GM18517 (cell line): Measurements from ENCODE around the gene THSD4.

ENCODE experiments used
- ATAC-seq: cut with Tn5 transposase; IDR thresholded peaks from one replicate; pipeline ENCODE4 v1.9.1; 2021; ENCODE audit warnings: mild to moderate bottlenecking, moderate library complexity; ENCODE audit not compliant: unreplicated experiment

The THSD4 gene

GRCh38 chr15:71595846-71596553 lies 480.7 kb downstream of the THSD4 start:
- no peak for ATAC-seq

GRCh38 chr15:71596672-71597071 lies 481.4 kb downstream of the THSD4 start:
- no peak for ATAC-seq

- ATAC-seq, result no peak
Observed at GRCh38 chr15:71597126-71597525, 481.9 kb downstream of the THSD4 start.

GRCh38 chr15:71597637-71598036 lies 482.4 kb downstream of the THSD4 start:
- no peak for ATAC-seq

GRCh38 chr15:71598741-71599140 lies 483.5 kb downstream of the THSD4 start:
- no peak for ATAC-seq

GRCh38 chr15:71599418-71600151 lies 484.3 kb downstream of the THSD4 start:
- no peak for ATAC-seq

GRCh38 chr15:71600237-71600636 lies 485.0 kb downstream of the THSD4 start:
- ATAC-seq, result no peak

- no peak for ATAC-seq
Observed at GRCh38 chr15:71601038-71601834, 486.0 kb downstream of the THSD4 start.

- no peak for ATAC-seq
Observed at GRCh38 chr15:71603379-71603778, 488.1 kb downstream of the THSD4 start.

GRCh38 chr15:71607383-71607782 lies 492.1 kb downstream of the THSD4 start:
- ATAC-seq, result no peak

GRCh38 chr15:71610728-71611552 lies 495.7 kb downstream of the THSD4 start:
- ATAC-seq, result no peak

- no peak for ATAC-seq
Observed at GRCh38 chr15:71611553-71612396, 496.5 kb downstream of the THSD4 start.

- no peak for ATAC-seq
Observed at GRCh38 chr15:71612397-71612722, 497.1 kb downstream of the THSD4 start.

- ATAC-seq, result no peak
Observed at GRCh38 chr15:71612869-71613268, 497.6 kb downstream of the THSD4 start.

GRCh38 chr15:71623111-71623510 lies 507.8 kb downstream of the THSD4 start:
- no peak for ATAC-seq

- no peak for ATAC-seq
Observed at GRCh38 chr15:71626596-71627088, 511.4 kb downstream of the THSD4 start.

GRCh38 chr15:71627188-71627587 lies 511.9 kb downstream of the THSD4 start:
- no peak for ATAC-seq

- no peak for ATAC-seq
Observed at GRCh38 chr15:71627604-71628003, 512.3 kb downstream of the THSD4 start.

GRCh38 chr15:71628988-71629770 lies 513.9 kb downstream of the THSD4 start:
- no peak for ATAC-seq
